ENCODE measurements around the gene CTAGE8. TPM values are rescaled to one million over a fixed set of nuclear protein-coding genes. Genes with fewer than 3 reads are reported as not detected.
"Not testable (repeated sequence)": the region's sequence is repeated elsewhere in the genome, so short reads cannot be mapped to it uniquely, and the experiment has no call there.

Gene CTAGE8
- total RNA-seq, 1 donor from 2014 or later, result 1.8 TPM

DNA sequence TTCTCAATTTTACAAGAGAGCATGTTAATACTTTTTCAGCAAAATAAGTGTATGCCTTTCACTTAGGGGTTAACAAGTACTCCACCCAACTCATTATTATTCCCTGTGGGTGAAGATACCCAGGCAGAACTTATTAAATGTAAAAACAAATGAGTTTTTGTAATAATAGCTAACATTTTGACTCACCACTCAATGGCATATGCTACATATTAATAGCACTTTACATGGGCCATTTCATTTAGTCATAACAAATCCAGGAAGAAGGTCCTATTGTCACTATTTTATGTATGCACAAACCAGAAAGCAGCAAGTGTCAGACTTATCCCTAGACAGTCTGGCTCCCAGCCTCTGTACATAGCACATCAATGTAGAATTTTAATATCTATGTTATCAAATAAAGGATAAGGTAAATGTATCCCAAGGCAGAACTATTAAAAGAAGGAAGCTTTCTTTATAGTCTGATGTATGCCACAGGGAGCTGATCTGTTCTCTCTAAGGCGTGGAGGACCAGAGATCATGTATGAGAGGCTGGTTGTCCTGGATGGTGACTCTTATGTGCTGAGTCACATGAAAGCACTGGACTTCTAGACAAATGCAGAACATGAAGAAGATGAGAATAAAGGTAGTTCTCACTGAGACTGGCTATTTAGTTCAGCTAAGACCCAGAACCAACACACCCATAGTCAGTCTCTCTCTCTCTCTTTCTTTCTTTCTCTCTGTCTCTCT, 33.7 kb upstream of the CTAGE8 start:
- H3K9ac ChIP-seq; H3K4me1 Mint-ChIP-seq; H3K4me3 ChIP-seq; H3K27ac Mint-ChIP-seq; H3K36me3 Mint-ChIP-seq; H3K4me1 ChIP-seq; H3K36me3 ChIP-seq; H4K20me1 ChIP-seq (ENCODE audit: low read depth); H3K9me3 Mint-ChIP-seq; H2AFZ ChIP-seq (replicated peaks); H3K27me3 ChIP-seq; H3K79me2 ChIP-seq (ENCODE audit: low read depth); H3K4me3 Mint-ChIP-seq; H3K4me2 ChIP-seq; H3K9me3 ChIP-seq (ENCODE audit: low read depth); H3F3A ChIP-seq (ENCODE audit: low read depth); DNase-seq (ENCODE audit: low spot score); H3K27me3 Mint-ChIP-seq (ENCODE audit: insufficient read depth, low read depth); H3K27ac ChIP-seq: not testable (repeated sequence)

DNA sequence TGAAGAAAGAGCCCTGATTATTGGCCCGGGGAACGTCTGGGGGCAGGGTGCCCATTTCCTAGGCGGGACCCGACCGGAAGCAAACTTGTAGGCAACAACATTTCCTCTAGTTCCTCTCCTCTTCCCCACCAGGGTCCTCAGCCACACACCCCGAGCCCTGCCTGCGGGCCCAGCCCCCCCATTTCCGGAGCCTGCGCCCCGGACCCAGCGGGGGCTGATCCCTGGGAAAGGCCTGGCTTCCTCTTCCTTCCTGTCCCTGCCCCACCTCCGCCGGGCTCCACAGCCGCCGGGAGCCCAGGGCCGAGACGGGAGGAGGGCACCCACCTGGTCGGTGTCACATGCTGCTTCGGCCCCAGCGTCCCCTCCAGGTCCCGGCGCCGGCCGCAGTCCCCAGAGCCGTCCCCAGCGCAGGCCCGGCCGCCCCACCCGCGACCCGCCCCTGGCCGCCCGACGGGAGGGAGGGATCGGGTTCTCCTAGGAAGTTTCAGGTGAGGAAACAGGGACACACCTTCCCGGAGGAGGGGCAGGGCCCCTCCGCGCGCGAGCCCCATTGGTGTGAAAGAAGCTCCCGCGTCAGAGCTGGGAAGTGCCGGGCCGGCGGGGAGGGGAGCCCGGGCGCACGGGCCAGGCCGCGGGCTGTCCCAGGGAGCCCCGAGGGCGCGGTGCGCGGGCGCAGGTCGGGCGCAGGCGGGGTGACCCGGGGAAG, 24.9 kb upstream of the CTAGE8 start:
- H3K36me3 ChIP-seq; DNase-seq (ENCODE audit: low spot score); H3K9ac ChIP-seq; H3K27ac ChIP-seq; H3K9me3 ChIP-seq (ENCODE audit: low read depth); H3K79me2 ChIP-seq (ENCODE audit: low read depth); H3K27ac Mint-ChIP-seq; H3K4me3 Mint-ChIP-seq; H3F3A ChIP-seq (ENCODE audit: low read depth); H3K36me3 Mint-ChIP-seq; H3K4me2 ChIP-seq; H3K9me3 Mint-ChIP-seq; H2AFZ ChIP-seq (replicated peaks); H3K4me1 ChIP-seq; H3K27me3 ChIP-seq; H4K20me1 ChIP-seq (ENCODE audit: low read depth); H3K4me1 Mint-ChIP-seq; H3K4me3 ChIP-seq; H3K27me3 Mint-ChIP-seq (ENCODE audit: insufficient read depth, low read depth): not testable (repeated sequence)

DNA sequence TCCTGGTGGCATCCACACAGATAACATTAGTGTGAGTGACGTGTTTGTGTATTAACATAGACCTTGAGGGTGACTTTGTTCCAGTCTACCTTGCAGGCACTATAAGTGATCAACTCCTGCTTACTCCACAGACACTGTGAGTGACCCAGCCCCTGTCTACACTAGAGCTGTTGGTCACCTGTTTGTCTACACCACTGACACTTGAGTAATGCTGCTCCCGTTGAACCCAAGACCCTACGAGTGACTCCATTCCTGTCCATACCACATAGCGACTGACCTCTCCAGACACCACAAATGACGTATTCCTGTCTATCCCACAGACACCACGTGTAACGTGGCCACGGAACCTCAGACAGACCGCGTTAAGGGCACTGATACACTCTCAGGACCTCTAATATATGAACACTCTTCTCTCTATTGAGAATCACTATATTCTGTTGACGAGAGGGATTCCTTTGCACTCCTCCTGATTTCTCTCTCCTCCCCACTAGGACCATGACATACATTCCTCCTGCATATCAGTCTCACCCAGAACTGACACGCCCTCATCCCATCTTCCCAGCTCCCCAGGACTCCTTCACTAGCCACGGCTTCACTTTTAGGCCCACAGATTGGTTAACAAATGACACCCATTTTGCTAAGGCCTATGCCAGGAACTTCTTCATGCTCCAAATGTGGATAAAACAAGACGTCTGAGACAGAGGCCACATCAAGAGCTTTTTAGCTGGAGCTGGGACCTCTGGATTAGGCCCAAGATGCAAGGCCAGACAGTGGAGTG, 23.5 kb upstream of the CTAGE8 start:
- H3K27ac ChIP-seq; H3F3A ChIP-seq (ENCODE audit: low read depth); H3K9ac ChIP-seq; H3K9me3 ChIP-seq (ENCODE audit: low read depth); H3K4me3 ChIP-seq; DNase-seq (ENCODE audit: low spot score); H3K9me3 Mint-ChIP-seq; H2AFZ ChIP-seq (replicated peaks); H3K27me3 Mint-ChIP-seq (ENCODE audit: insufficient read depth, low read depth); H3K4me1 ChIP-seq; H3K27ac Mint-ChIP-seq; H3K4me3 Mint-ChIP-seq; H3K79me2 ChIP-seq (ENCODE audit: low read depth); H3K36me3 Mint-ChIP-seq; H4K20me1 ChIP-seq (ENCODE audit: low read depth); H3K27me3 ChIP-seq; H3K4me1 Mint-ChIP-seq; H3K36me3 ChIP-seq; H3K4me2 ChIP-seq: not testable (repeated sequence)

DNA sequence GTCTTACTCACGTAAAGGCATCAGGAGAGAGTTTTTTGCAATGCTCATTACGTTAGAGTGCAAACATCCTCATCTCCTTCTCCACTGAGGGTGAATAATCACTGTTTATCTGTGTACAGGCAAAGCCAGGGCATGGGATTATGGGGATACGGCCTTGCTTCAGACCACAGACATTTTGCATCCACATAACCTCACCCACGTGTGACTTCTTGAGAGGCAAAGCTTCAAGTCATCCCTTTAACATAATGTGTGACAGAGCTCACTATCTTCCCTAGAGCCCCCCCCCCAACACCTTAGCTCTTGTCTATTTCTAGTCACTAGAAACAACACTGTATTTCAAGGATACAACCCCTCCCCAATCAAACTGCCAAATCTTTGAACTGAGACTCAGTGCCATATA, 22.5 kb upstream of the CTAGE8 start:
- H3K36me3 ChIP-seq; H3F3A ChIP-seq (ENCODE audit: low read depth); H3K36me3 Mint-ChIP-seq; H2AFZ ChIP-seq (replicated peaks); H3K27ac Mint-ChIP-seq; H3K4me1 Mint-ChIP-seq; H3K79me2 ChIP-seq (ENCODE audit: low read depth); H3K27ac ChIP-seq; H3K9ac ChIP-seq; H3K4me1 ChIP-seq; H3K4me2 ChIP-seq; H3K9me3 ChIP-seq (ENCODE audit: low read depth); H4K20me1 ChIP-seq (ENCODE audit: low read depth); H3K9me3 Mint-ChIP-seq; DNase-seq (ENCODE audit: low spot score); H3K4me3 ChIP-seq; H3K4me3 Mint-ChIP-seq; H3K27me3 Mint-ChIP-seq (ENCODE audit: insufficient read depth, low read depth); H3K27me3 ChIP-seq: not testable (repeated sequence)

DNA sequence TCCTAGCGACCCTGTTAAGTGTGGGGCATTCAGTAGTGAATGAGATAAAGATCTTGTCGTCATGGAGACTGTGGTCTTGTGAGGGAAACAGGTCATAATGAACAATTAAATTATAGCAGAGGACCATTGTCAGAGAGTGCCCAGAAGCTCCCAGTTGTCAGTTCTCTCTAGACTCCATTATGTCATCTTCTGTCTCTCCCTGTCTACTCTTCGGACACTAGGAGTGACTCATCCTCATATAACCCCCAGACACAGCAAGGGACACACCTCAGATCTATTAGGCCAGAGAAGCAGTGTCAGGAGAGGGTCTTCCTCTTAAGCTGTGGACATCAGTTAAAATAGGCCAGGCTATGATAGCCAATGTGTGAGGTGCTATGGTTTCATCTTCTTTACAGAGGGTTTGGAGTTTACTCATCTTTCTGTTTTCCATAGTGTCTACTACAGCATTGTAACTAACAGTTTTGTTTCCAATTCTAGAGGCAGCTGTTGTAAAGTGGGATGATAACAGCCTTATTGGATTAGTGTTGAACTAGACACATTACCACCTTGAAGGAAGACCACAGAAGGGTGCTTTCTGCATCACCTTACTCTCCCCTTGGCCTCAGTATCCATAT, 18.2 kb upstream of the CTAGE8 start:
- H2AFZ ChIP-seq (replicated peaks); H3K4me1 Mint-ChIP-seq; H3K4me3 ChIP-seq; H3K27me3 ChIP-seq; H3K4me2 ChIP-seq; H4K20me1 ChIP-seq (ENCODE audit: low read depth); H3K27ac ChIP-seq; H3K36me3 ChIP-seq; H3K79me2 ChIP-seq (ENCODE audit: low read depth); H3F3A ChIP-seq (ENCODE audit: low read depth); H3K36me3 Mint-ChIP-seq; H3K9ac ChIP-seq; DNase-seq (ENCODE audit: low spot score); H3K9me3 Mint-ChIP-seq; H3K9me3 ChIP-seq (ENCODE audit: low read depth); H3K27me3 Mint-ChIP-seq (ENCODE audit: insufficient read depth, low read depth); H3K27ac Mint-ChIP-seq; H3K4me1 ChIP-seq; H3K4me3 Mint-ChIP-seq: not testable (repeated sequence)

DNA sequence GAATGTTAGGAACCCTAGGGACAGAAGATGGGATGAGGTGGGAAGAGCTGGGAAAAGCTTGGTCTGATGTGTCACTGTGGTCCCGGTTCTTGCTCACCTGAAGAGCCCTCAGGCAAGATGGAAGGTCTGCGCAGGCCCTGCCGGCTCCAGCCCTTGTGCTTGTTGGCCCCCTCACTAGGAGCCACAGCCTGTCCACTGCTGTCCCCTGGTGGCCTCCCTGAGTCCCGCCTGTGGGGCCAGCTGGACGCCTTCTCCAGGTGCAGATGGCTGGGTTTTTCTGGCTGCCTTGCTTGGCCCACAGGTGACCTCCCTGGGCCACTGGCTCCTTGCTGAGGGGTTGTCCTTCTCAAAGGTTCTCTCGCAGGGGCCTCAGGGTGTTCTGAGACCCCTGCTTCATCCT, 14.6 kb upstream of the CTAGE8 start:
- not testable (repeated sequence) for DNase-seq (ENCODE audit: low spot score); H3F3A ChIP-seq (ENCODE audit: low read depth); H3K36me3 ChIP-seq; H3K4me1 ChIP-seq; H3K9me3 ChIP-seq (ENCODE audit: low read depth); H3K27ac Mint-ChIP-seq; H3K27ac ChIP-seq; H3K9ac ChIP-seq; H3K4me2 ChIP-seq; H2AFZ ChIP-seq (replicated peaks); H3K4me1 Mint-ChIP-seq; H3K79me2 ChIP-seq (ENCODE audit: low read depth); H3K27me3 ChIP-seq; H4K20me1 ChIP-seq (ENCODE audit: low read depth); H3K4me3 Mint-ChIP-seq; H3K9me3 Mint-ChIP-seq; H3K36me3 Mint-ChIP-seq; H3K4me3 ChIP-seq; H3K27me3 Mint-ChIP-seq (ENCODE audit: insufficient read depth, low read depth)

DNA sequence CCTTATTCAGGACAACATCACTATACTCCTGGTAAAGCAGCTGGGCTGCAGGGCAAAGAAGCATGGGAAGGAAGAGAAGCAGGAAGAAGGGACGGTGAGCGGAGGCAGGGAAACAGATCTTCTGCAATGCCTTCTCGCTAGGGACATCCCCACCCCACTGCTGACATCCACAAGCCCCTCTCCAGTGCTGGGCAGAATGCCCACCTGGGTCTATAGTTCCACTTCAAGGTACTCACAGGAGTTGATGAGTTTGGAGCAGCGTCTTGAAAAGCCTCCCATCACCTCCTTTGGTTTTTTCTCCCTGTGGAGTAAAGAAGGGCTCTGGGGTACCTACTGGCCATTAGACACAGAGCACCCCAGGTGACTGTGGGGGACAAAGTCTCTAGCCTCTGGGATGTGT, 13.4 kb upstream of the CTAGE8 start:
- not testable (repeated sequence) for H3K79me2 ChIP-seq (ENCODE audit: low read depth); H3K4me3 ChIP-seq; H4K20me1 ChIP-seq (ENCODE audit: low read depth); H3K36me3 ChIP-seq; H3K27ac Mint-ChIP-seq; H3K4me1 ChIP-seq; H3K27ac ChIP-seq; H3K4me1 Mint-ChIP-seq; H3K4me3 Mint-ChIP-seq; H2AFZ ChIP-seq (replicated peaks); H3K9ac ChIP-seq; H3K9me3 ChIP-seq (ENCODE audit: low read depth); H3K27me3 ChIP-seq; DNase-seq (ENCODE audit: low spot score); H3F3A ChIP-seq (ENCODE audit: low read depth); H3K36me3 Mint-ChIP-seq; H3K4me2 ChIP-seq; H3K9me3 Mint-ChIP-seq; H3K27me3 Mint-ChIP-seq (ENCODE audit: insufficient read depth, low read depth)

DNA sequence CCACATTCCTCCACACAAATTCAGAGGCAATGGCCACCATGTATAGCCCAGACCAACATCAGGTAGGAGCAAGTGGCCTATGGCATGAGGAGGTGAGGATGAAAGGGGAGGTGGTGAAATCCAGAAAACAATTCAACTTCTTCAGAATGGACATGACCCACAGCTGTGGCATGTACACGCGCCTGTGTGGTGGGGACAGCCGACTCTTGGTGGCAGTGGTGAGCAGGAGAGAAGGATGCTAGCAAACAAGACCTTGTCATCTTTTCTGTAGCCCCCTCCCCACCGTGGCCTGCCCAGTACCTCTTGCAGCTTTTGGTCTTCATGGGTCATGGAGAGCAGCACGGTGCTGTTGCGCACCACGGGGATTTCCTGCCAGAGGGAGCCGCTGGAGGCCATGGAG, 12.9 kb upstream of the CTAGE8 start:
- H2AFZ ChIP-seq (replicated peaks); H3K27me3 Mint-ChIP-seq (ENCODE audit: insufficient read depth, low read depth); H3K27ac Mint-ChIP-seq; H3F3A ChIP-seq (ENCODE audit: low read depth); H3K36me3 Mint-ChIP-seq; H3K79me2 ChIP-seq (ENCODE audit: low read depth); DNase-seq (ENCODE audit: low spot score); H3K27me3 ChIP-seq; H3K9ac ChIP-seq; H4K20me1 ChIP-seq (ENCODE audit: low read depth); H3K27ac ChIP-seq; H3K4me3 Mint-ChIP-seq; H3K36me3 ChIP-seq; H3K9me3 Mint-ChIP-seq; H3K9me3 ChIP-seq (ENCODE audit: low read depth); H3K4me2 ChIP-seq; H3K4me3 ChIP-seq; H3K4me1 Mint-ChIP-seq; H3K4me1 ChIP-seq: not testable (repeated sequence)

Data from neural progenitor cell (in vitro differentiated cells).